ENCODE data around the gene ADAM10.

- TF ChIP-seq CTCF (tag by site-specific recombination; IDR thresholded peaks at IDR 0.05) (no peak), ZNF174 (tag by site-specific recombination; IDR thresholded peaks at IDR 0.05) (no peak), ZNF660 (tag by site-specific recombination; IDR thresholded peaks at IDR 0.05) (no peak), ZBTB21 (tag by site-specific recombination; IDR thresholded peaks at IDR 0.05) (no peak), SETDB1 (IDR thresholded peaks at IDR 0.05; ENCODE audit: insufficient read length, low read length) (no peak), TCF7L2 (IDR thresholded peaks at IDR 0.05; ENCODE audit: borderline replicate concordance, low read depth, low read length) (no peak), REPIN1 (tag by site-specific recombination; IDR thresholded peaks at IDR 0.05; ENCODE audit: low read depth) (no peak)
Observed at GRCh38 chr15:58611731-58612676, 137.5 kb downstream of the ADAM10 start.

Measured in HEK293 (cell line).